BE2C (cell line): Measurements from ENCODE around the gene BYSL.

Source experiments
- DNase-seq: peaks from one replicate; pipeline ENCODE4 v3.0.0-alpha.2; 2020
- H3K27me3 ChIP-seq: fragments of 250-450 bp; sonication (Bioruptor Pico); 2 replicates; pipeline ENCODE4 v1.5.1; 2020; ENCODE audit warnings: mild to moderate bottlenecking
- H3K36me3 ChIP-seq: fragments of 250-450 bp; sonication (Bioruptor Pico); 2 replicates; pipeline ENCODE4 v1.5.1; 2020; ENCODE audit warnings: mild to moderate bottlenecking
- H3K4me1 ChIP-seq: fragments of 250-450 bp; sonication (Bioruptor Pico); 2 replicates; pipeline ENCODE4 v1.5.1; 2020
- H3K4me3 ChIP-seq: 2 replicates; pipeline ENCODE4 v1.5.1; 2011; ENCODE audit warnings: low read depth, low read length
- H3K9me3 ChIP-seq: fragments of 250-450 bp; sonication (Bioruptor Pico); 2 replicates; pipeline ENCODE4 v1.5.1; 2020
- CTCF ChIP-seq: IDR thresholded peaks from 2 replicates; pipeline ENCODE4 v1.5.1; 2012; ENCODE audit warnings: mild to moderate bottlenecking, low read depth, low read length

BYSL gene

GRCh38 chr6:41901882-41902519, 19.3 kb upstream of the BYSL start:
- DNase-seq = peak; percentile 17
- Histone ChIP-seq H3K27me3 (no peaks in the 10 kb centered on the region), H3K36me3 (peaks cover 18% of the 10 kb centered on the region), H3K9me3 (no peaks in the 10 kb centered on the region), H3K4me3 (no peak overlapping the region), H3K4me1 (no peaks in the 10 kb centered on the region)
- TF ChIP-seq CTCF = peak; percentile 41

GRCh38 chr6:41909727-41910126, 11.6 kb upstream of the BYSL start:
- no peak for TF ChIP-seq CTCF
- Histone ChIP-seq H3K4me3 (no peak overlapping the region), H3K9me3 (no peaks in the 10 kb centered on the region), H3K36me3 (peaks cover 29% of the 10 kb centered on the region), H3K27me3 (no peaks in the 10 kb centered on the region), H3K4me1 (no peaks in the 10 kb centered on the region)
- no peak for DNase-seq

- Histone ChIP-seq H3K27me3 (no peaks in the 10 kb centered on the region), H3K4me1 (no peaks in the 10 kb centered on the region), H3K4me3 (no peak overlapping the region), H3K36me3 (peaks cover 20% of the 10 kb centered on the region), H3K9me3 (no peaks in the 10 kb centered on the region)
- no peak for TF ChIP-seq CTCF
- no peak for DNase-seq
These were observed 7.0 kb upstream of the BYSL start for GRCh38 chr6:41914343-41914742.

GRCh38 chr6:41914869-41915530, 6.3 kb upstream of the BYSL start:
- Histone ChIP-seq H3K4me1 (no peaks in the 10 kb centered on the region), H3K36me3 (peaks cover 20% of the 10 kb centered on the region), H3K27me3 (no peaks in the 10 kb centered on the region)

GRCh38 chr6:41917528-41917927, 3.8 kb upstream of the BYSL start:
- H3K4me1 ChIP-seq = no peaks in the 10 kb centered on the region
- peaks cover 25% of the 10 kb centered on the region for H3K36me3 ChIP-seq
- no peak for DNase-seq
- no peak overlapping the region for H3K4me3 ChIP-seq
- no peaks in the 10 kb centered on the region for H3K27me3 ChIP-seq
- no peaks in the 10 kb centered on the region for H3K9me3 ChIP-seq
- TF ChIP-seq CTCF = no peak

More at GRCh38 chr6:41914869-41915530, 6.3 kb upstream of the BYSL start:
- TF ChIP-seq CTCF = no peak
- DNase-seq = no peak
- H3K4me3 ChIP-seq = no peak overlapping the region
- no peaks in the 10 kb centered on the region for H3K9me3 ChIP-seq

- H3K4me3 ChIP-seq = peak overlapping the region; percentile 99
- TF ChIP-seq CTCF = no peak
- H3K36me3 ChIP-seq = peaks cover 38% of the 10 kb centered on the region
- no peaks in the 10 kb centered on the region for H3K27me3 ChIP-seq
- H3K4me1 ChIP-seq = no peaks in the 10 kb centered on the region; the same call in 1 of the 2 replicates
- DNase-seq = peak; percentile 30
- no peaks in the 10 kb centered on the region for H3K9me3 ChIP-seq
These were observed 356 bp downstream of the BYSL start for GRCh38 chr6:41921712-41921998.
